PC-9 (cell line): ENCODE measurements around the gene TOGARAM2. TPM values are rescaled to one million over a fixed set of nuclear protein-coding genes. Genes with fewer than 3 reads are reported as not detected.

Source experiments
- BruUV-seq: library from RNA; stranded (reverse); fragments of 400-500 nt; replicated peaks from 2 replicates; lab custom pipeline; 2021; lab: Mats Ljungman, UMichigan
- CTCF ChIA-PET: fragments of 300-600 bp; sonication (Branson Sonifier 250); formaldehyde crosslinking; loops from one replicate; lab custom pipeline; 2022; ENCODE audit warnings: antibody characterized with exemption; lab: Charles Lee
- POLR2A ChIA-PET: fragments of 300-600 bp; sonication (Branson Sonifier 250); formaldehyde crosslinking; loops from one replicate; lab custom pipeline; 2022; ENCODE audit warnings: antibody characterized with exemption; ENCODE audit not compliant: unreplicated experiment; lab: Charles Lee
- DNase-seq, 2 experiments: peaks; one replicate each; pipeline versions ENCODE4 v3.0.0 to v3.0.0-alpha.2; 2015 to 2022; ENCODE audit warnings: mixed read lengths in 1 of 2
- H2AFZ ChIP-seq: fragments of 200-600 bp; sonication (generic); 2 replicates; pipeline ENCODE4 v1.8.1; 2017; ENCODE audit warnings: antibody characterized with exemption
- H3F3A ChIP-seq: fragments of 200-600 bp; sonication (generic); 2 replicates; pipeline ENCODE4 v1.8.1; 2017; ENCODE audit warnings: antibody characterized with exemption, mild to moderate bottlenecking, low read depth; ENCODE audit not compliant: insufficient read depth
- H3K27ac ChIP-seq: fragments of 200-600 bp; sonication (generic); 2 replicates; pipeline ENCODE4 v1.6.1; 2016; ENCODE audit warnings: mixed run types
- H3K27me3 ChIP-seq: fragments of 200-600 bp; sonication (generic); 2 replicates; pipeline ENCODE4 v1.6.1; 2016; ENCODE audit warnings: low read depth, mixed run types; ENCODE audit not compliant: insufficient read depth
- H3K36me3 ChIP-seq: fragments of 200-600 bp; sonication (generic); 2 replicates; pipeline ENCODE4 v1.6.1; 2016; ENCODE audit warnings: low read depth, mixed run types
- H3K4me1 ChIP-seq: fragments of 200-600 bp; sonication (generic); replicated peaks from 2 replicates; pipeline ENCODE4 v1.6.1; 2016; ENCODE audit warnings: mixed run types; ENCODE audit not compliant: insufficient read depth
- H3K4me2 ChIP-seq: fragments of 200-600 bp; sonication (generic); 2 replicates; pipeline ENCODE4 v1.6.1; 2017; ENCODE audit warnings: mixed run types
- H3K4me3 ChIP-seq: fragments of 200-600 bp; sonication (generic); 2 replicates; pipeline ENCODE4 v1.6.1; 2016; ENCODE audit warnings: mixed run types
- H3K79me2 ChIP-seq: fragments of 200-600 bp; sonication (generic); 2 replicates; pipeline ENCODE4 v1.6.1; 2017; ENCODE audit warnings: low read depth, mixed run types
- H3K9me2 ChIP-seq: fragments of 200-600 bp; sonication (generic); 2 replicates; pipeline ENCODE4 v1.8.1; 2017; ENCODE audit warnings: mild to moderate bottlenecking; ENCODE audit not compliant: insufficient read depth
- H3K9me3 ChIP-seq: fragments of 200-600 bp; sonication (generic); 2 replicates; pipeline ENCODE4 v1.8.1; 2016; ENCODE audit warnings: low read depth; ENCODE audit not compliant: insufficient read depth
- H4K20me1 ChIP-seq: fragments of 200-600 bp; sonication (generic); 2 replicates; pipeline ENCODE4 v1.8.1; 2017; ENCODE audit not compliant: insufficient read depth
- CTCF ChIP-seq: fragments of 200-600 bp; sonication (generic); conservative IDR thresholded peaks from 2 replicates; pipeline ENCODE4 v1.6.1; 2017; ENCODE audit warnings: mixed run types, antibody characterized with exemption, mild to moderate bottlenecking, moderate library complexity
- EZH2 ChIP-seq: fragments of 200-600 bp; sonication (generic); IDR thresholded peaks from 2 replicates; pipeline ENCODE4 v1.8.0; 2017; ENCODE audit warnings: antibody characterized with exemption, low read depth
- intact Hi-C: fragments of 100-400 bp; cut with micrococcal nuclease; formaldehyde crosslinking; loops from one replicate; pipeline ENCODE4 v1.10.0; 2022; ENCODE audit not compliant: unreplicated experiment
- total RNA-seq: library from RNA; stranded (reverse); gene quantifications from 2 replicates; pipeline ENCODE4 v1.2.3, GENCODE V29; 2021

TOGARAM2 gene
- total RNA-seq, 1 experiment from 2014 or later, result 0.44 TPM

- no peak for TF ChIP-seq EZH2
- TF ChIP-seq CTCF, result no peak
- intact Hi-C loops, result no loop called here
- Histone ChIP-seq H3K9me2 (no peaks in the 10 kb centered on the region), H3K9me3 (no peaks in the 10 kb centered on the region), H3K79me2 (no peaks in the 10 kb centered on the region), H3K27me3 (no peaks in the 10 kb centered on the region), H3K4me3 (no peak overlapping the region), H3F3A (peaks cover 1% of the 10 kb centered on the region; the same call in 1 of the 2 replicates), H3K27ac (no peak overlapping the region), H3K4me1 (no peaks in the 10 kb centered on the region), H4K20me1 (no peaks in the 10 kb centered on the region), H2AFZ (no peak overlapping the region), H3K4me2 (no peak overlapping the region), H3K36me3 (no peaks in the 10 kb centered on the region)
- no peak for DNase-seq
- no TSS peak for BruUV-seq
- ChIA-PET CTCF (no interaction called here), POLR2A (no interaction called here)
Measured at GRCh38 chr2:29000481-29000880, 19.4 kb downstream of the TOGARAM2 start.

GRCh38 chr2:29000956-29001355, 19.9 kb downstream of the TOGARAM2 start:
- ChIA-PET POLR2A (no interaction called here), CTCF (no interaction called here)
- Histone ChIP-seq H2AFZ (no peak overlapping the region), H3K4me1 (no peaks in the 10 kb centered on the region), H3K27me3 (no peaks in the 10 kb centered on the region), H3K36me3 (no peaks in the 10 kb centered on the region), H3K4me3 (no peak overlapping the region), H3K79me2 (no peaks in the 10 kb centered on the region), H3K4me2 (no peak overlapping the region), H4K20me1 (no peaks in the 10 kb centered on the region), H3K9me2 (no peaks in the 10 kb centered on the region), H3F3A (peaks cover 6% of the 10 kb centered on the region; the same call in 1 of the 2 replicates), H3K27ac (no peak overlapping the region), H3K9me3 (no peaks in the 10 kb centered on the region)
- intact Hi-C loops, result no loop called here
- no peak for TF ChIP-seq EZH2
- TF ChIP-seq CTCF, result no peak
- no peak for DNase-seq
- no TSS peak for BruUV-seq

DNA sequence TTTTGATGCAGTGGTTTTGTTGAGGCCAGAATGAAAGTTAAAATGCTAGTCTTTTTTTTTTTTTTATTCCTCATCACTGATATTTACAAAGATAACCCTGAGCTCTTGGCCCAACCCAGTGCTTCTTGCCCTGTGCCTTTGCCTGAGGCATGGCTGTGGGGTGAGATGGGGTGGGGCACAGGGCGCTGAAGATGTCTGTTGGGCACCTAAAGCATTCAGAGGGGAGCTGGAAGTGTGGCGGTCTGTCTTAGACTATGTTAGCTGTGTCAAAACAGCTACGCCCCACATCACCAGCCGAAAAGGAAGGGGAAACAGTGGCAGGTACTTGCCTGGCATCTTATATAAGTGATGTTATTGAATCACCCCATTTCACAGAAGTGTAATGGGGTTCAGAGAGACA, 20.7 kb downstream of the TOGARAM2 start:
- no peak overlapping the region for H3K4me2 ChIP-seq
- no peaks in the 10 kb centered on the region for H3K79me2 ChIP-seq
- H3K27ac ChIP-seq, result no peak overlapping the region
- H3K9me3 ChIP-seq, result no peaks in the 10 kb centered on the region
- no peaks in the 10 kb centered on the region for H3K4me1 ChIP-seq
- ChIA-PET POLR2A (interaction anchor here (0.6 kb wide), 1 partner anchor 117 kb away, joined by 9 read pairs; no protein-coding TSS in a partner anchor), CTCF (no interaction called here)
- no peaks in the 10 kb centered on the region for H3K27me3 ChIP-seq
- no peaks in the 10 kb centered on the region for H4K20me1 ChIP-seq
- H3F3A ChIP-seq, result peaks cover 13% of the 10 kb centered on the region; the same call in 1 of the 2 replicates
- intact Hi-C loops, result no loop called here
- H2AFZ ChIP-seq, result no peak overlapping the region
- TF ChIP-seq CTCF (no peak), EZH2 (no peak)
- no peak overlapping the region for H3K4me3 ChIP-seq
- DNase-seq, result peak in 1 of 2 experiments; percentile 28
- BruUV-seq, result no TSS peak
- no peaks in the 10 kb centered on the region for H3K9me2 ChIP-seq
- H3K36me3 ChIP-seq, result no peaks in the 10 kb centered on the region
